Fibroblast of pulmonary artery (primary cell): ENCODE measurements around the gene HOXB4.
A peak's percentile ranks its signal among the peaks of the same experiment; 100 is the strongest.

Experiments
- DNase-seq: peaks from one replicate; pipeline ENCODE4 v3.0.0-alpha.2; 2010; ENCODE audit warnings: low read depth
- H3K4me3 ChIP-seq: replicated peaks from 2 replicates; pipeline ENCODE4 v1.5.1; 2011; ENCODE audit warnings: low read depth, mild to moderate bottlenecking, control low read depth, low read length, moderate library complexity
- CTCF ChIP-seq: IDR thresholded peaks from 2 replicates; pipeline ENCODE4 v1.5.1; 2011; ENCODE audit warnings: mild to moderate bottlenecking, control low read depth, low read length, inconsistent platforms; ENCODE audit errors: missing control alignments

HOXB4 gene

GRCh38 chr17:48550502-48551213 is 27.5 kb downstream of the HOXB4 start:
- H3K4me3 ChIP-seq: no peak overlapping the region
- DNase-seq: no peak
- no peak for TF ChIP-seq CTCF

DNA sequence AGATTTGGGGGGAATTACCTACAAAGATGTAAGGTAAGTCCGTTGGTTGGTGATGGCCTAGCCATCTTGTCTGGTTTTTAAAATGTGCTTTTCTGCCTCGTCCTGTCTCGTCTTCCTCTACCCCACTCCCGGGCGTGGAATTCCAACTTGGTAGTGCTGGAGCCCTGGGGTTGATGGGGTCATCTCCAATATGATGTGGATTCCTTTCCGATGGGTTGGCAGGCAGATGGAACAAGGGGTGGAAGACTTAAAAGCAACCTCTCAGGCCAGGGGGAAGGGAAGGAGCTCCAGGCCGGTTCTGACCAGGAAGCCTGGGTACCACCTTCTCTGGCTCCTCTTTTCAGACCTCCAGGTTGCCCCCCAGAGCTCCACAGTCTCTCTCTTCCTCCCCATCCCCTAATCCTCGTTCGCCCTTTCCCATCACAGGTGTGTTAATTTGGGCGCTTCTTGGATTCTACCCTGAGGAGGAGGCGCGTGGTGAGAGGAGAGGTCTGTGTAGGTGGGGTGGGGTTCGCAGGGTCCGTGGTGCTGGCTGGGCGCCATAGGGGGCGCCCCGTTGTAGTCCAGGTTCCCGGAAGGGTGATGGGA is 28.1 kb downstream of the HOXB4 start:
- DNase-seq: no peak
- H3K4me3 ChIP-seq: no peak overlapping the region

DNA sequence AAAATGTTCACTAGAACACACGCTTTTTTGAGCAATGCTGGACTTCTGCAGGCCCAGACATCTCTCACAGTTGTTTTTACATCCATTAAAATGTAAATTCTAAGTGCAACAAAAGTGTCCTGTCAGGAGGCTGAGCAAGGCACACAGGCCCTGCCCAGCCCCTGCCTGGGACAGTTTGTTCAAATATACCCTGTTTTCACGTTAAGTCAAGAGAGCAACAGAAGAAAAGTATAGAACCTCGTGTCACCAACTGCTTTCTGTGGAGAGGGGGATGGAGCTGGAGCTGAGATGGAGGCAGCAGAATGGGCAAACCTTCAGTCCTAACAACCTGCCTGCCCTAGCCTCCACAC is 28.9 kb downstream of the HOXB4 start:
- TF ChIP-seq CTCF: no peak
- no peak for DNase-seq
- no peak overlapping the region for H3K4me3 ChIP-seq

More for the DNA sequence above, 28.1 kb downstream of the HOXB4 start:
- TF ChIP-seq CTCF: no peak

DNA sequence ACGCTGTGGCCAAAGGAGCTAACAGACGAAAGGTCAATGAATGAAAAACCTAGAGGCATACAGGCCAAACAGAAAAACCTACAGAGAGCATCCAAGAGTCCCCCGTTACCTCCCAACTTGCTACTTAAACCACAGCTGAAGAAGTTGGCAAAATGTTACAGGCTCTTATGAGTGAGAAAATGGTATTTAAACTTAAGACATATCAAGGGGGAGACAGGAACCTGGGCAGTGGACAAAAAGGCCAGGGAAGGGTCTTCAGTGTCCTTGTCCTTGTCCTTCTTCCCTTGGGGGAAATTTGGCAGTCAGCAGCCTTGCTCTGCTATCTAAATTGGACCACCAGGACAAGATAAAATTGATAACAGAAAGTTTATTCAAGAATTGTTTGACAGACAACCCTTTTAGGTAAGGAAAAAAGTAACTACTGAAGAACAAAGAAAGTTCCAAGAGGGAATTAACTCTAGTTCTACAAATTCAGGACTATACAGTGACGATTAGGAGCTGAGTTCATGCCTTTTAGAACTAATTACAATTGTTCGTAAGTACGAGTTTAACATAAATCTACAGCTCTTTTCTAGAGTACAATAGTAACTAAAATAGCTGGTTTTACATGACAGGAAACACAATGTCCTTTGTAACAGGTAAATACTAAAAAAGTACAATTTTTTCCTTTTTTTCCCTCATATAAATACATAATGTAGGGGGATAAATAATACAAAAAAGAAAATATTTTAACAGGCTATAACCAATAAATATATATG is 29.4 kb downstream of the HOXB4 start:
- H3K4me3 ChIP-seq: no peak overlapping the region
- no peak for TF ChIP-seq CTCF

DNA sequence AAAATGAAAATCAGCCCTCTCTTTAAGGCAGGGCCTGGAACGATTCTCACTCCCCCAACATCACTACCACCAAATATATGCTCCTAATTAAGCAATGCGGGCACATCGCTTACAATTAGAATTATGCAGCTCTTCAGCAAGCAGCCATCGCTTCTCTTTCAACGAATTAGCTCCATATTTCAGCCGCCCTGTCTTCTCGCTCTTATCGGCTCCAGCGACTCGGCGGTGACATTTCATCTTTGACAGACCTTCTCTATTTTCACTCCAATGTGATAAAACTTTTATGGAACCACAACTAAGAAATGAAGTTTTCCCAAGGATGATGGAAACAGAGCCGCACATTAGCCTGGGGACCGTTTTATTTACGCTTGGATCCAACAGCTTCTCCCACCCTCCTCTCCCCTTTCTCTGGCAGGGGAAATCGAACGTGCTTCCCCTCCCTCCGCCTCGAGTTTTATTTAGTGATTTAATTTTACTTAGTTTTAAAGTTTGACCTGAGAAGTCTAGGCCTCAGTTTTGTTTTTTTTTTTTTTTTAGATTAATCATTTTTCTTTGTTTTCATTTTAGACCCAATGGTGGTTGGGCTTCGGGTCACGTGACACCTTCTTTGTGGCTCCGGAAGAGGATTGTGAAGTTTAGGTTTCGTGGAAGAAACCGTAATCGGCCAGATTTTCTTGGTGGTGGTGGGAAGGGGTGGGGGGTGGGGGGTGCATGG is 30.2 kb downstream of the HOXB4 start:
- TF ChIP-seq CTCF: no peak
- peak; percentile 77 for DNase-seq
- peak overlapping the region; percentile 23 for H3K4me3 ChIP-seq

More for the DNA sequence above, 29.4 kb downstream of the HOXB4 start:
- no peak for DNase-seq

DNA sequence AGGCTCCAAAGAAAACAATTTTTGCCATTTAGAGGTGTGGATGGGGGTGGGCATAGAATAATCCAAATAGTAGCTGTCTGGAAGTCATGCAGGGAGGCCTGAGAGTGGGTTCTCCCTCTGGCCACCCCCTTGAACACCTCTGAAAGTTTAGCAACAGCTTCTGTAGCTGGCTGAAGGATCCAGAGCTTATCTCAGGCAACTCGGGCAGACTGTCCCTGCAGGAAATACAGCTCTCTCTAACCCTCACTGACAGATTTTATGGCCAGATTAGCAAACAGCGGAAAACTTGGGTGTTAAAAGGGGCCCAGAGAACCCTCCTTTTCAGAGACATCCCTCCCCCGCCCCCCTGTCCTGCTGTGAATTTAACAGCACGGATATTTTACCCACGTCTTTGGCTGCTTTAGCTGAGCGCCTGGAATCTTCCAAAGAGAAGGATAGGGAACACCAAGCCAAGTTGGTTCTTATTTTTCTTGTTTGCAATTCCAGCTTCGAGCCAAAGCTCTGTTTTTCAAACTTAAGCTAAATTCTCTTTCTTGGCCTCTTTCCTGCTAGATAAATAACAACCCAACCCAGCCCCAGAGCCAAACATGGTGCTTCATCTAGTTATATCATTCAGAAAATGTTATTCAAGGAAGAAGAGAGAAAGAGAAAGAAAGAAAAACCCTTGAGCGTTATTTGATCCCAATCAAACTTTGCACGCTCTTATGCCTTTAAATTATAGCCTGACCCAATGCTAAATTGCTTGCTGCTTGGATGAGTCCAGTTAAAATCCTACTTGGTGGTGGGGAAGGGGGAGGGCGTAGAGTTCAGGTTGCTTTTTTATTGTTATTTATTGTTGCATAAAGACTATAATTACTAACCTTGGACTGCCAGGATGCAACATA is 31.0 kb downstream of the HOXB4 start:
- H3K4me3 ChIP-seq: peak overlapping the region; percentile 23
- no peak for DNase-seq
- no peak for TF ChIP-seq CTCF
